GM18505 (cell line): ENCODE measurements around the gene MAP4K4.

ENCODE experiments used
- ATAC-seq: cut with Tn5 transposase; IDR thresholded peaks from one replicate; pipeline ENCODE4 v1.9.1; 2021; ENCODE audit not compliant: unreplicated experiment
- POLR2A ChIP-seq: IDR thresholded peaks from 4 replicates; pipeline ENCODE4 v1.6.1; 2011; ENCODE audit warnings: borderline replicate concordance; ENCODE audit not compliant: insufficient read depth, insufficient read length; ENCODE audit errors: extremely low read depth

The MAP4K4 gene

DNA sequence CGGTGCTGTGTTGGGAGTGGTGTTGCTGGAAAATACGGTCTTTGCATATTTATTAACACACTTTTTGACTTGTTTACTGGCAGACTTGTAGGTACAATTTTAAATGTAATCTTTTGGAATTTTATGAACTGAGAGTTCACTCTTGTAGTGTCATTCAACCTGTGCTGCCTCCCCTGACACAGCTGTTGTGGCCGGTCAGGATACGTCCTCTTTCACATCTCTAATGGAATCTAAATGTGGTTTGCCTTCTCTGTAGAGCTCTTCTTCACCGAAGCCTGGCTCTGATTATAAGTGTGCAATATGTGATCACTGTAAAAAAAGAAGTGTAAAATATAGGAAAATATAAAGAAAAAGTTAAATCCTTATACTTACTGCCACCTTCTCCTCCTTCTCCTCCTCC is 94.7 kb downstream of the MAP4K4 start:
- ATAC-seq, result no peak

DNA sequence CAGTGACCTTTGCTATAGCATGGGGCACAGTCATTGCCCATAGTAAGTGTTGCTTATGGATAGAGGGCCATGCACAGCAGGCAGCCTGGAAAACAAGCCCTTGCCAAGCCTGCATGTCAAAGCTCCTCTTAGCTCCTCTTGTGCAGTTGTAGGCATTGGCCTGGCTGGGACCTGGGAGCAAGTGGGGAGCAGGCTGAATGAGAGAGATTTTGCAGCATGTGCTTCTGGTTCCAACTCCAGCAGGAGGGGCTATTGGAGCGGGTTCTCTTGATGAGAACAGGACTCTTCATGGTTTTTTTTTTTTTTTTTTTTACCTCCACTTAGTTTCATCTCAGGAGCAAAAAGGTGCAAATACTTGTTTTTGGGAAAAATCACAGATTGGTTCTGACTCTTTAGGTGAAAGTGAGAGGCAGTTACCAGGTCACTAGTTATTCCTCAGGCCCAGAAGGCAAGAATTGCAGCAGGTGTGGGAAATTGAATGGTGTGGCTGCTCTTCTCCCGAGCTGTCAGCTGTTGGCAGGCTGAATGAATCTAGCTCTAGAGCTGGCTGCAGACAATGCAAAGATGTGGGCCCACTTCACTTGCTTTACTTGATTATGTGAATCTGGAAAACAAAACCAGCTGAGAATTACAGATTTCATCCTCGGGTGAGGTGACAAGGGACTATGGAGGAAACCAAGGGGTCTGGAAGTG is 95.9 kb downstream of the MAP4K4 start:
- no peak for ATAC-seq
- no peak for TF ChIP-seq POLR2A

More for the DNA sequence above, 94.7 kb downstream of the MAP4K4 start:
- TF ChIP-seq POLR2A, result no peak

DNA sequence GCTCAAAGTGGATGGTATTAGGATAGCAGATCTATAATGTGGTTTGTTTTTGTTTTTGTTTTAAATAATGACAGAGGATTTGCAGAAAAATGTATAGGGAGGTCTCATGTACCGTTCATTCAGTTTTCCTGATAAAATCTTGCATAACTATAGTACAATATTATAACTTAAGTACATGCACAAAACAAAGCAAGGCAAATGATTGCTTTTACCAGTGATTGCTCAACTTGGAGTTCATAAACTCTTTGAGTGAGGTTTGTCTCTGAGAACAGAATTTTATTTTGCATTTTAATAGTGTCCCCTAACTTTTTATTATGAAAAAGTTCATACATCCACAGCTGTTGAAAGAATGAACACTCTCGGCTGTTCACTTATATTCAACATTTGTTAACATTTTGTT is 96.6 kb downstream of the MAP4K4 start:
- ATAC-seq, result no peak
- no peak for TF ChIP-seq POLR2A

DNA sequence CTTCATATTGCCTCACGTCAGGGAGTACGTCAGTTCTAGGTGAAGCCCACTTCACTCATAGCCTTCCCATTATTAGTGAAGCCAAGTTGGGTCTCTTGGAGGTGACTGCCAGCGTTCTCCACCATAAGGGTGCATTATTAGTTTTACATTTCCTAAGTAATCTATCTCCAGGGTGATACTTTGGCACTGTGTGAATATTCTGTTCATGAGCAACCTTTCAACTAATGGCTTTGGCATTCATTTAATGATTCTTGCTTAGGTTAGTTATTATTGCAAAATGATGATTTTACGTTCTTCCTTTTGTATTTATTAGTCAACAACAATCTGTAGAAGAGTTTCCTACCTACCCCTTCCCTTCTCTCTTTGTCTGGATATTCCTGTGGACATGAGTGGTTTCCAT is 97.5 kb downstream of the MAP4K4 start:
- no peak for ATAC-seq

DNA sequence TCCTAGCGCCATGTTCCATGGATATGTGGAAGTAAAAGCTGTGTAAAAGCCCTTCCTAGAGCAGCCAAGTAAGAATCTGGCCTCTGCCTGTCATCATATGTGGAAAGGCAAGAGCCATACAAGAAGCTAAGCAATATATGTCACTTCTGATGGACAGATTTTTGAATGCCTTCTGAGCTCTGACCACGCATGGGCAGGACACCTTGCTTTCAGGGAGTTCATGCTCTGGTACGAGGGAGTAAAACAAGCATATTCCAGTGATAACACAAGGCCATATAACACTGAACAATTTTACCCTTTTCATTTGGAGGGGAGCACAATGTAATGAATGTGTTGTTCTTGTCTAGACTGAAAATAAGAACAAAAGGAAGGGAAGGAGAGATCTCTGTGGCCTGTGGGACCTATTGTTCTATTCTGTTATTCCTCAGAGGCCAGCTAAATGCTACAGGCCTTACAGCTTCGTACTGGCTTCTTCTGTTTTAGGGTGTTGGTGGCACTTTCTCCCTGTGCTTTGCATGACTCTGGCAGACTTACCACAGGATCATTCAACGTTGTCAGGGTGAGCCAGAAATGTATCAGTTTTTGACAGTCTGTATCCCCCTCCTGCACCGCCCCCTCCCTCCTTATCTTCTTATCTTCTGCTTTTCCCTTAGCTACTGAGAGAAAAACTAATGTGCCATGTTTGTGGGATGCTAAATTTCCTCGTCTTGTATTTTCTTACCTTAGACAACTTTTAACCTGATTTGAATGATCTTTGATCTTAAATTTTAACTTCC is 99.5 kb downstream of the MAP4K4 start:
- no peak for ATAC-seq
- TF ChIP-seq POLR2A, result no peak

More for the DNA sequence above, 97.5 kb downstream of the MAP4K4 start:
- TF ChIP-seq POLR2A, result no peak

DNA sequence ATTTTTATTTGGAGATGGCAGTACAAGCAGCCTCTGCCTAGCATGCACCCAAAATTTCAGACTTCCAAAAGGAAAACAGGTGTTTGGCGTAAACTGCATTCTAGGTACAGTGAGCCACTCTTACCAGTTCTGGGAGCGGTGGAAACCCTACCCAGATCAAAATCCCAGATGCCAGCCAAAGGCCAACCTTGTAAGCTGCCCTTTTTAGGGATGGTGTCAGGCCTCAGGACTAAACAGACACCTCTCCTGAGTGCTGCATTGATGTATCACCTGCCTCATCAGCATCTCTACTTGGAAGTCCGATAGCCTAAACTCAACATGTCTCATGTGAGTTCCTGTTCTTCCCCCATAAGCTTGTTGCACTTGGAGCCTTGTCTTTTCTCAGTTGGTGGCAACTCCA is 104.0 kb downstream of the MAP4K4 start:
- ATAC-seq, result no peak
- no peak for TF ChIP-seq POLR2A

DNA sequence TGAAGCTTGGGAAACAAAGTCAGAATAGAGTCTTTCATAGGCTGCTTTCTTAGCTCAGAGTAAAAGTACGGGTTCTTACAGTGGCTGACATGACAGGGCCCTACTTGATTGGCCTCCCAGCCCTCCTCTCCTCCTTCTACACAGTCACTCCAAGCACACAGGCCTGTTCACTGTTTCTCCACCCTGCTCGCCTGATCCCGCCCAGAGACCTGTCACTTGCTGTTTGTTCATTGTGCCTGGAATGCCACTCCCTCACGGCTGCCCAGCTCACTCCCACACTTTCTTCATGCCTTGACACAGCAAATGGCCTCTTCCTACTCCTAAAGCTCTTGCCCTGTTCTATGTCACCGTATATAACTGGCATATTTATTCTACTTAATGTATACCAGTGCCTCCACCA is 104.8 kb downstream of the MAP4K4 start:
- no peak for ATAC-seq

DNA sequence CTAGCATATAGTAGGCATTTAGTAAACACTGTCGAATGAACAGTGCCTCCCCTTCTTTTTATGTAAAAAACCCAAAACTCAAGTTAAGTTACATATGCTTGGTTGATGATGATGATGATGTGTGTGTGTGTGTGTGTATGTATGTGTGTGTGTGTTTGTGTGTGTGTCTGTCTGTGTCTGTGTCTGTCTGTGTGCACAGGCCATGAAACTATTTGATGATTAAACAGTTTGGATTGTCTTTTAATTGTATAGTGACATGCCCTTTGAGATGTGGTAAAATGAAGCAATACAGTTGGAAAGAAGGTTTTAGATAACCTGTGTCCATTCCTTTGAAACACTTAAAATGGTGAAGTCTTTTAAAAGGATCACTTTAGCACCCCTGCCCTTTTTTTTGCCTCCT is 105.6 kb downstream of the MAP4K4 start:
- no peak for TF ChIP-seq POLR2A
- ATAC-seq, result no peak

More for the DNA sequence above, 104.8 kb downstream of the MAP4K4 start:
- no peak for TF ChIP-seq POLR2A

DNA sequence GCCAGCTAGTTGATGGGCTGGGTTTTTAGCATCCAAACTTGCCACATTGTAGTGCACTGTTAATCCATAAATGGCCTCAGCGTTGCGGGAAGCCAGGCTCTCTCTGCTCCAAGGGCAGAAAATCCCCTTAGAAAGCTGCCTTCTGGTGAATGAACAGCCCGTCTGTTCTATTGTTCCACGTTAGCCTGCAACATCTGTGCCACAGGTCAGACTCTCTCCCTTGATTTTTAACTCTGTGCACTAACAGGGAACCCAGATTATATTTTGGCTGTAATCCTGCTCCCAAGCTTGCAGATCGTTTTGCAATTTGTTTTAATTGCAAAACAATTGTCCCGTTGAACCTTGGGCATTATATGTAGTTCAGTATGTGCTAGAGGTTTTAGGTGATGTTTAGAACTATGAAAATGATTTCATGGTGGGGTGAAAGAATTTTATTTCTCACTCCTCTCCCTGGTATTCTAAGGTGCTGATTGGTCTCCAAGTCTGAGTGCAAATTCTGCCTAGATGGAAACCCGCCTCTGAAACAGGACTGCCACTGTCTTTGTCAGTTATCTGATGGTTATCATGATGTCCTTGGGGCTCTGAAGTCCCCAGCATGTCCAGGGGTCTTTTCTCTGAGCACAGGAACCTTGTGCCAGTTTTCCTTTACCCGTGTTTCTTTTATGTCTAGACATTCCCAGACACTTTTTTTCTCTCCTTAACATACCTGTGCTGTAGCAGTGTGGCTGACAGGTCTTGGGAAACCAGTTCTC is 106.6 kb downstream of the MAP4K4 start:
- ATAC-seq, result no peak
- TF ChIP-seq POLR2A, result no peak

DNA sequence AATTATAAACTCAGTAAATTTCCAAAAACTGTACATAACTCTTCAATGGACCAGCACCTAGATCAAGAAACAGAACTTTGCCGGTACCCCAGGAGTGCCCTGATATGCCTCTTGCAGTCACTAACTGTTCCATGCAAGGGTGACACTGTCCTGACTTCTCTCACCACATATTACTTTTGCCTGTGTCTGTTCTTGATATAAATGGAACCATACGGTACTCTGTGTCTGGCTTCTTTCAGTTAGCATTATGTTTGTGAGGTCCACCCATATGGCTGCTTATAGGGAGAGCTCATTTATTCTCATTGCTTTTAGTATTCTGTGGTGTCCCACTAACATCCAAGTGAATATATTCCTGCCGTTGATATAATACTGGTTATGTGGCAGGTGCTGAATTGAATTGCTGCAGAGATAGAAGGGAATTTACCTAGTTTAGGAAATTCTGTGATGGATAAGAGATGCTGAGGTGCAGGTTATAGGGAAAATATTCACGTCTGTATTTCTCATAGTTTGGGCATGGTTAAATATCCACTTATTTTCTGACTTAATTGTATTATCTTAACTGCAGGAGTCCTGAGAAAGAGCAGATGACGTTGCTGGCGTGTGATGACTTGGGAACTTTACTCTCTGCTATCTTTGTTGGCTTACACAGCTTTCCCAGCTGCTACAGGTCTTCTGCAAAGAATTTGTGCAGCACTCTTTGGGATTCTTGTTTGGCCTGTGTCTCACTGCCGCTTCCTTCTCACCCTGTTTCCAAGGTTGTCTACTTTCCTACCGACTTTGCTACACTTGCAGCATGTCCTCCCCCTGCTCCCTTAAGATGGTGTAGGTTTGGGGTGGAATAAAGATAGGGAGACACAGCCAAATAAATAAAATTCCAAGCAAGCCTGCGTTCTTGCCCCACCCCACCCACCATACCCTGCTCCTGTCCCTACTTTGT is 107.9 kb downstream of the MAP4K4 start:
- ATAC-seq, result no peak
- TF ChIP-seq POLR2A, result no peak

DNA sequence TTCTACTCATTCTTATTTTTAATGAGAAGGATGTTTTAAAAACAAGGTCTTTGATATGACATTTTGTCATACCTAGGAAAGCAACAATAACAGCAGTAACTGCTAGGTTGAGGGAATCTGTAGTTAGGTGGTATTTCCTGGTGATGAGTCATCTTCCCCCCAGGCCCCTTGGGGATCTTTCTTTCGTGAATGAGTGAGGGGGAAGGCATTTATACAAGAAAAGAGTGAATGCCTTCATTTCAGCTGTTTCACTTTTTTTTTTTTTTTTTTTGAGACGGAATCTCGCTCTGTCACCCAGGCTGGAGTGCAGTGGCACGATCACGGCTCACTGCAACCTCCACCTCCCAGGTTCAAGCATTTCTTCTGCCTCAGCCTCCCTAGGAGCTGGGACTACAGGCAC is 108.6 kb downstream of the MAP4K4 start:
- TF ChIP-seq POLR2A, result no peak
- no peak for ATAC-seq

DNA sequence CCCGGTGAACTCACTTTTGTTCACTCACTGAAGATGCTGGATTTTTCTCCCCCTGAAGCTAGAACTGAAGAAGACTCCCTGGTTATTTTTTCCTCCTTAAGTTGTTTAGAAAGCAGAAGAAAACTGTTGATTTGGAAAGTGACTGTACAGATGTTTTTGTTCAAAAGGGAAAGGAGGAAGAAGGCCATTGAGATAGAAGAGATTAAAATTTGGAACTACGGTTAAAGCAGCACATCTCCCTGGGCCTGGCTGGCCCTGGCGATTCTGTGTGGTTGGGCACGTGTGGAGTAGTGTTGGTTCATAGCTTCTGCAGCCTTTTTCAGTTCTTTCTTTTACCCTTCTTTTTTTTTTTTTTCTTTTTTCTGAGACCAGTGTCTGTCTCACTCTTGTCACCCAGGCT is 109.2 kb downstream of the MAP4K4 start:
- no peak for TF ChIP-seq POLR2A
- no peak for ATAC-seq
